ENCODE data around the gene TCF25. TPM values are rescaled to one million over a fixed set of nuclear protein-coding genes. Genes with fewer than 3 reads are reported as not detected.
"Not testable (repeated sequence)": the region's sequence is repeated elsewhere in the genome, so short reads cannot be mapped to it uniquely, and the experiment has no call there.

The TCF25 gene
- total RNA-seq, 3 donors from 2014 or later = 144 to 182 (median 164) TPM

- peaks cover 5% of the 10 kb centered on the region for H3K4me1 Mint-ChIP-seq (ENCODE audit: low read depth)
- no peak overlapping the region for H3K4me3 Mint-ChIP-seq
- ATAC-seq = no peak
- H3K36me3 Mint-ChIP-seq (ENCODE audit: insufficient read depth) = peaks cover 9% of the 10 kb centered on the region
- no peak for DNase-seq
- no peaks in the 10 kb centered on the region for H3K27me3 Mint-ChIP-seq (ENCODE audit: low read depth)
- H3K9me3 Mint-ChIP-seq = no peaks in the 10 kb centered on the region
Measured at GRCh38 chr16:89912627-89913026, 39.2 kb downstream of the TCF25 start.

- Mint-ChIP-seq H3K4me1 (ENCODE audit: low read depth) (peaks cover 14% of the 10 kb centered on the region), H3K9me3 (no peaks in the 10 kb centered on the region), H3K4me3 (no peak overlapping the region), H3K27me3 (ENCODE audit: low read depth) (peaks cover 2% of the 10 kb centered on the region), H3K36me3 (ENCODE audit: insufficient read depth) (peaks cover 9% of the 10 kb centered on the region)
- DNase-seq = no peak
- no peak for ATAC-seq
Measured at GRCh38 chr16:89913408-89914387, 40.3 kb downstream of the TCF25 start.

GRCh38 chr16:89914642-89915285 lies 41.4 kb downstream of the TCF25 start:
- not testable (repeated sequence) for H3K27me3 Mint-ChIP-seq (ENCODE audit: low read depth); ATAC-seq; H3K36me3 Mint-ChIP-seq (ENCODE audit: insufficient read depth); DNase-seq; H3K9me3 Mint-ChIP-seq; H3K4me3 Mint-ChIP-seq
- peaks cover 22% of the 10 kb centered on the region for H3K4me1 Mint-ChIP-seq (ENCODE audit: low read depth)

- H3K9me3 Mint-ChIP-seq = no peaks in the 10 kb centered on the region
- peaks cover 9% of the 10 kb centered on the region for H3K36me3 Mint-ChIP-seq (ENCODE audit: insufficient read depth)
- H3K27me3 Mint-ChIP-seq (ENCODE audit: low read depth) = peaks cover 14% of the 10 kb centered on the region
- no peak for DNase-seq
- H3K4me1 Mint-ChIP-seq (ENCODE audit: low read depth) = peaks cover 24% of the 10 kb centered on the region
- no peak overlapping the region for H3K4me3 Mint-ChIP-seq
- ATAC-seq = no peak
Measured at GRCh38 chr16:89915303-89916232, 42.2 kb downstream of the TCF25 start.

GRCh38 chr16:89917773-89918452 lies 44.5 kb downstream of the TCF25 start:
- H3K4me1 Mint-ChIP-seq (ENCODE audit: low read depth) = peaks cover 42% of the 10 kb centered on the region

GRCh38 chr16:89918453-89919347 lies 45.3 kb downstream of the TCF25 start, which contains the start of gene MC1R:
MC1R (plus strand) TSS chr16:89918862; CDS start chr16:89919259, 397 bp downstream.
- Mint-ChIP-seq H3K9me3 (no peaks in the 10 kb centered on the region), H3K4me1 (ENCODE audit: low read depth) (peaks cover 42% of the 10 kb centered on the region)
- no peak for DNase-seq

More at GRCh38 chr16:89917773-89918452, 44.5 kb downstream of the TCF25 start:
- peaks cover 22% of the 10 kb centered on the region for H3K27me3 Mint-ChIP-seq (ENCODE audit: low read depth)
- H3K36me3 Mint-ChIP-seq (ENCODE audit: insufficient read depth) = peaks cover 4% of the 10 kb centered on the region
- ATAC-seq (peak; percentile 72 to 78), DNase-seq (peak; percentile 48)
- no peaks in the 10 kb centered on the region for H3K9me3 Mint-ChIP-seq
- H3K4me3 Mint-ChIP-seq = peak overlapping the region; percentile 62

GRCh38 chr16:89919535-89920406 lies 46.4 kb downstream of the TCF25 start:
- Mint-ChIP-seq H3K4me1 (ENCODE audit: low read depth) (peaks cover 42% of the 10 kb centered on the region), H3K27me3 (ENCODE audit: low read depth) (peaks cover 26% of the 10 kb centered on the region), H3K36me3 (ENCODE audit: insufficient read depth) (no peaks in the 10 kb centered on the region), H3K9me3 (no peaks in the 10 kb centered on the region), H3K4me3 (peak overlapping the region; percentile 16)
- ATAC-seq (no peak), DNase-seq (no peak)

More at GRCh38 chr16:89918453-89919347, 45.3 kb downstream of the TCF25 start, which contains the start of gene MC1R:
- peaks cover 22% of the 10 kb centered on the region for H3K27me3 Mint-ChIP-seq (ENCODE audit: low read depth)
- no peaks in the 10 kb centered on the region for H3K36me3 Mint-ChIP-seq (ENCODE audit: insufficient read depth)
- peak within 1 kb of the TSS; percentile 62 for H3K4me3 Mint-ChIP-seq
- ATAC-seq = peak; percentile 10 to 27

GRCh38 chr16:89920723-89921122 lies 47.3 kb downstream of the TCF25 start:
- Mint-ChIP-seq H3K36me3 (ENCODE audit: insufficient read depth) (no peaks in the 10 kb centered on the region), H3K27me3 (ENCODE audit: low read depth) (peaks cover 32% of the 10 kb centered on the region), H3K4me1 (ENCODE audit: low read depth) (peaks cover 45% of the 10 kb centered on the region), H3K4me3 (no peak overlapping the region), H3K9me3 (no peaks in the 10 kb centered on the region)
- ATAC-seq (no peak), DNase-seq (no peak)

- DNase-seq (no peak), ATAC-seq (no peak)
- Mint-ChIP-seq H3K4me3 (no peak overlapping the region), H3K27me3 (ENCODE audit: low read depth) (peaks cover 32% of the 10 kb centered on the region), H3K4me1 (ENCODE audit: low read depth) (peaks cover 45% of the 10 kb centered on the region), H3K9me3 (no peaks in the 10 kb centered on the region), H3K36me3 (ENCODE audit: insufficient read depth) (no peaks in the 10 kb centered on the region)
Measured at GRCh38 chr16:89921131-89921701, 47.8 kb downstream of the TCF25 start.

GRCh38 chr16:89921702-89922476 lies 48.5 kb downstream of the TCF25 start:
- Mint-ChIP-seq H3K4me1 (ENCODE audit: low read depth) (peaks cover 45% of the 10 kb centered on the region), H3K27me3 (ENCODE audit: low read depth) (peaks cover 37% of the 10 kb centered on the region), H3K36me3 (ENCODE audit: insufficient read depth) (no peaks in the 10 kb centered on the region), H3K9me3 (no peaks in the 10 kb centered on the region), H3K4me3 (peak overlapping the region; percentile 54)
- DNase-seq (no peak), ATAC-seq (no peak)

- peak in 1 of 2 donors; percentile 8 for ATAC-seq
- no peaks in the 10 kb centered on the region for H3K36me3 Mint-ChIP-seq (ENCODE audit: insufficient read depth)
- peak; percentile 23 for DNase-seq
- no peaks in the 10 kb centered on the region for H3K9me3 Mint-ChIP-seq
- peaks cover 38% of the 10 kb centered on the region for H3K27me3 Mint-ChIP-seq (ENCODE audit: low read depth)
- H3K4me3 Mint-ChIP-seq = peak overlapping the region; percentile 60
- H3K4me1 Mint-ChIP-seq (ENCODE audit: low read depth) = peaks cover 44% of the 10 kb centered on the region
Measured at GRCh38 chr16:89922477-89922883, 49.1 kb downstream of the TCF25 start.
